HepG2 (cell line): Measurements from ENCODE around the gene SMARCD1. TPM values are rescaled to one million over a fixed set of nuclear protein-coding genes. Genes with fewer than 3 reads are reported as not detected.

Source experiments
- AKAP8 ChIP-seq: sonication (generic); formaldehyde crosslinking; IDR thresholded peaks from 2 replicates; pipeline ENCODE4 v1.5.1; 2020; ENCODE audit warnings: mild to moderate bottlenecking, missing genetic modification reagents
- BCL3 ChIP-seq: sonication (generic); formaldehyde crosslinking; IDR thresholded peaks from 2 replicates; pipeline ENCODE4 v1.5.1; 2020; ENCODE audit warnings: mild to moderate bottlenecking, missing genetic modification reagents, moderate library complexity
- BHLHE40 ChIP-seq: IDR thresholded peaks from 2 replicates; pipeline ENCODE4 v1.6.1; 2011; ENCODE audit warnings: low read length, improper control_type of control experiment
- BRD4 ChIP-seq: sonication (generic); formaldehyde crosslinking; IDR thresholded peaks from 2 replicates; pipeline ENCODE4 v1.4.0; 2020; ENCODE audit warnings: missing genetic modification reagents
- CAMTA2 ChIP-seq: sonication (generic); formaldehyde crosslinking; IDR thresholded peaks from 2 replicates; pipeline ENCODE4 v1.4.0; 2020; ENCODE audit warnings: mild to moderate bottlenecking, missing genetic modification reagents, borderline replicate concordance
- CBX5 ChIP-seq: sonication (generic); formaldehyde crosslinking; IDR thresholded peaks from 2 replicates; pipeline ENCODE4 v1.4.0; 2020; ENCODE audit warnings: missing genetic modification reagents, borderline replicate concordance
- DR1 ChIP-seq: sonication (generic); formaldehyde crosslinking; IDR thresholded peaks from 2 replicates; pipeline ENCODE4 v1.8.0; 2021; ENCODE audit warnings: mild to moderate bottlenecking, missing genetic modification reagents, inconsistent platforms
- GTF3A ChIP-seq: sonication (generic); formaldehyde crosslinking; conservative IDR thresholded peaks from 2 replicates; pipeline ENCODE4 v1.4.0; 2020; ENCODE audit warnings: mild to moderate bottlenecking, missing genetic modification reagents
- HMG20A ChIP-seq: IDR thresholded peaks from 2 replicates; pipeline ENCODE4 v1.6.1; 2016; ENCODE audit warnings: borderline replicate concordance
- HOXA5 ChIP-seq: sonication (generic); formaldehyde crosslinking; IDR thresholded peaks from 2 replicates; pipeline ENCODE4 v1.4.0; 2020; ENCODE audit warnings: missing genetic modification reagents
- MAFK ChIP-seq, 2 experiments: IDR thresholded peaks in 1 of 2; conservative IDR thresholded peaks in 1 of 2; 2 replicates each; pipeline ENCODE4 v1.6.1; 2011; ENCODE audit warnings: improper control_type of control experiment in 2 of 2, low read length in 2 of 2
- RARG ChIP-seq: sonication (generic); formaldehyde crosslinking; IDR thresholded peaks from 2 replicates; pipeline ENCODE4 v1.4.0; 2020; ENCODE audit warnings: low read depth, mild to moderate bottlenecking, missing genetic modification reagents
- RELA ChIP-seq: sonication (generic); formaldehyde crosslinking; IDR thresholded peaks from 2 replicates; pipeline ENCODE4 v1.4.0; 2020; ENCODE audit warnings: missing genetic modification reagents
- REXO4 ChIP-seq: sonication (generic); formaldehyde crosslinking; IDR thresholded peaks from 2 replicates; pipeline ENCODE4 v1.8.0; 2022; ENCODE audit warnings: missing genetic modification reagents, mild to moderate bottlenecking, borderline replicate concordance
- RXRB ChIP-seq: IDR thresholded peaks from 2 replicates; pipeline ENCODE4 v1.6.1; 2016; ENCODE audit warnings: borderline replicate concordance, missing genetic modification reagents, missing compliant biosample characterization
- SMAD1 ChIP-seq: sonication (generic); formaldehyde crosslinking; IDR thresholded peaks from 2 replicates; pipeline ENCODE4 v1.4.0; 2020; ENCODE audit warnings: missing genetic modification reagents, low read depth, mild to moderate bottlenecking, borderline replicate concordance
- SNAPC2 ChIP-seq: sonication (generic); formaldehyde crosslinking; IDR thresholded peaks from 2 replicates; pipeline ENCODE4 v1.8.1; 2022; ENCODE audit warnings: mild to moderate bottlenecking, missing genetic modification reagents
- SOX13 ChIP-seq, 3 experiments: fragments of 450-650 bp in 1 of 3; sonication (generic) in 1 of 3; formaldehyde crosslinking in 1 of 3; IDR thresholded peaks in 2 of 3; conservative IDR thresholded peaks in 1 of 3; 2 replicates each; pipeline versions ENCODE4 v1.5.0 to v1.6.1; 2016 to 2020; ENCODE audit warnings: antibody characterized with exemption in 1 of 3, mild to moderate bottlenecking in 1 of 3, missing compliant biosample characterization in 1 of 3, missing genetic modification reagents in 1 of 3, moderate library complexity in 1 of 3
- SOX6 ChIP-seq, 2 experiments: fragments of 450-650 bp in 1 of 2; sonication (generic) in 1 of 2; formaldehyde crosslinking in 1 of 2; IDR thresholded peaks; 2 replicates each; pipeline versions ENCODE4 v1.4.0 to v1.6.1; 2017 to 2020; ENCODE audit warnings: antibody characterized with exemption in 1 of 2, mild to moderate bottlenecking in 1 of 2, missing genetic modification reagents in 1 of 2
- SRF ChIP-seq: IDR thresholded peaks from 2 replicates; pipeline ENCODE4 v1.6.1; 2011; ENCODE audit warnings: mild to moderate bottlenecking, low read depth, low read length, moderate library complexity
- ZNF143 ChIP-seq: sonication (generic); formaldehyde crosslinking; IDR thresholded peaks from 2 replicates; pipeline ENCODE4 v1.4.0; 2020; ENCODE audit warnings: missing genetic modification reagents
- ZNF3 ChIP-seq: IDR thresholded peaks from 2 replicates; pipeline ENCODE4 v1.7.0; 2017; ENCODE audit warnings: inconsistent platforms
- ZNF616 ChIP-seq: sonication (generic); formaldehyde crosslinking; IDR thresholded peaks from 2 replicates; pipeline ENCODE4 v1.5.0; 2020; ENCODE audit warnings: low read depth, mild to moderate bottlenecking, missing genetic modification reagents
- ZNF629 ChIP-seq: sonication (generic); formaldehyde crosslinking; conservative IDR thresholded peaks from 2 replicates; pipeline ENCODE4 v1.5.0; 2020; ENCODE audit warnings: missing genetic modification reagents
- ZNF747 ChIP-seq: sonication (generic); formaldehyde crosslinking; IDR thresholded peaks from 2 replicates; pipeline ENCODE4 v1.8.1; 2023; ENCODE audit warnings: missing genetic modification reagents, mild to moderate bottlenecking, borderline replicate concordance
- ZNF772 ChIP-seq: sonication (generic); formaldehyde crosslinking; IDR thresholded peaks from 2 replicates; pipeline ENCODE4 v1.5.0; 2020; ENCODE audit warnings: mild to moderate bottlenecking, missing genetic modification reagents
- ZSCAN21 ChIP-seq: sonication (generic); formaldehyde crosslinking; IDR thresholded peaks from 2 replicates; pipeline ENCODE4 v1.8.0; 2022; ENCODE audit warnings: mild to moderate bottlenecking, missing genetic modification reagents, moderate library complexity, borderline replicate concordance
- ZUFSP ChIP-seq: sonication (generic); formaldehyde crosslinking; IDR thresholded peaks from 2 replicates; pipeline ENCODE4 v1.9.0; 2021; ENCODE audit warnings: missing genetic modification reagents, mild to moderate bottlenecking, borderline replicate concordance
- polyA plus RNA-seq, 8 experiments: library from polyadenylated mRNA; depleted of rRNA in 3 of 8; stranded (reverse) in 7 of 8; unstranded in 1 of 8; fragments of >200 nt; fragmentation: Illumina TruSeq in 4 of 8; extraction: Trizol in 4 of 8; gene quantifications; 2 replicates each; pipeline versions ENCODE4 v1.2.1 to v1.2.3, GENCODE V29; 2011 to 2016; ENCODE audit warnings: low read depth in 4 of 8, missing spikeins in 1 of 8, mixed read lengths in 1 of 8; ENCODE audit not compliant: insufficient read depth in 1 of 8
- total RNA-seq, 5 experiments: library from RNA; depleted of rRNA; stranded (reverse); fragments of >200 nt; fragmentation: Illumina TruSeq; extraction: Trizol; gene quantifications; 2 replicates each; pipeline ENCODE4 v1.2.3, GENCODE V29; 2016; ENCODE audit warnings: low read depth in 1 of 5

SMARCD1 gene
- total and polyA plus RNA-seq, 2 of the 13 experiments (the other 11 are each of a cell fraction or from before 2014, with no cell fraction given): 51.7 to 54.6 TPM

DNA sequence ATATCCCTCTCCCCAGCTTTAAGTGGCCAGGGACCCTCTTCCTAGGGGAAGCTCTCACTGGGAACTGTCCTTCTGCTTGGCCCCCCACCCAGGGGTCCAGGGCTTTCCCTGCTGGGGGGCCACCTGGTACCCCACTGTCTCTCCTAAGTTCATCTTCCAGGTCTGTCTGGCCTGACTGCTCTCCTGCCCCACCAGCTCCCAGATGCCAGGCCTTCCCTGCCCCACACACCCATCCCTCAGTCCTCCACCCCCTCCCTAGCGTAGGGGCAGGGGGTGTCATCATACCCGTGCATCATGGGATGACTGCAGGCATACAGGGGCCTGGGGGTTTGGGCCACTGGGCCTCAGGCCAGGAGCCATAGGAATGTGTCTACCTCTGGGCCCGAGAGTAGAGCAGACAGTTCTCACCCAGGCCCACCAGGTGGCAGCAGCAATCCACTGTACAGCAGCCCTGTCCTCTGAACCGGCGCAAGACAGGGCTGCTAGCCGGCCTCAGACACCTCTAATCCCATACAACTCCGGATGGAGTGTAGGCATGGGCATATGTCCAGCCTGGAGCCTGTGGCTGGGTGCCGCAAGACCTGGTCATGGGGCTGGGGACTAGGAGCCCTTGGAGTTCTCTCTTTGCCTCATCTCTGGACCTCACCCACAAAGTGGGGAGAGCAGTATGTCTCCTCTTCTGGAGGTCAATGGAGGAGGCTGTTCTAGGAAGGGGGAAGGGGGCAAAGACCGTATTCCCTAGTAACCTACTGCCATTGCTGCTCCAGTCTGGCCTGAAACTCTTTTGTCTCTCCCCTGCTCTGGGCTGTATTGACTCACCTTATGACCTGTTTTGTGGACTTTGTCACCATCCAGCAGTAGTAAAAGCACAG, 10.0 kb upstream of the SMARCD1 start (continued):
- TF ChIP-seq HOXA5 (CRISPR knock-in tag): peak; percentile 56; the same call in 1 of the 2 replicates
- no peak for TF ChIP-seq ZNF3 (CRISPR knock-in tag)
- no peak for TF ChIP-seq ZNF616 (CRISPR knock-in tag)
- TF ChIP-seq MAFK (conservative IDR thresholded peaks at IDR 0.05 in 1 of 2, IDR thresholded peaks at IDR 0.05 in 1 of 2; ENCODE audit: low read length in 2 of 2): 0 out of 4 replicates have a peak, but pooled peaks of 1 of the 2 experiments have one; percentile 5
- TF ChIP-seq SNAPC2: no peak
- TF ChIP-seq RELA: no peak
- TF ChIP-seq BHLHE40: no peak
- no peak for TF ChIP-seq REXO4 (CRISPR knock-in tag)
- TF ChIP-seq BCL3: no peak
- no peak for TF ChIP-seq SRF
- peak; percentile 53; the same call in 1 of the 2 replicates for TF ChIP-seq CBX5 (CRISPR knock-in tag)
- TF ChIP-seq ZUFSP (CRISPR knock-in tag): no peak
- no peak for TF ChIP-seq BRD4 (CRISPR knock-in tag)
- TF ChIP-seq ZNF143: no peak
- 0 out of 2 replicates have a peak, but pooled peaks have one; percentile 35 for TF ChIP-seq AKAP8 (CRISPR knock-in tag)
- TF ChIP-seq SOX6 (IDR thresholded peaks at IDR 0.05): no peak
- TF ChIP-seq SOX6 (CRISPR knock-in tag; IDR thresholded peaks at IDR 0.05): peak; percentile 46
- no peak for TF ChIP-seq ZNF629 (CRISPR knock-in tag)
- no peak for TF ChIP-seq DR1 (CRISPR knock-in tag)
- TF ChIP-seq GTF3A (CRISPR knock-in tag): no peak
- TF ChIP-seq RXRB (CRISPR knock-in tag): no peak; the same call in 1 of the 2 replicates
- no peak for TF ChIP-seq RARG (CRISPR knock-in tag)
- no peak for TF ChIP-seq ZNF772
- TF ChIP-seq SOX13 (IDR thresholded peaks at IDR 0.05): no peak
- TF ChIP-seq SOX13 (CRISPR knock-in tag; conservative IDR thresholded peaks at IDR 0.05 in 1 of 2, IDR thresholded peaks at IDR 0.05 in 1 of 2): peak in 1 of 2 experiments; percentile 9; a peak in 1 of 4 replicates
- peak; percentile 59; the same call in 1 of the 2 replicates for TF ChIP-seq ZSCAN21 (CRISPR knock-in tag)
- peak; percentile 44; the same call in 1 of the 2 replicates for TF ChIP-seq SMAD1 (CRISPR knock-in tag)
- 0 out of 2 replicates have a peak, but pooled peaks have one; percentile 46 for TF ChIP-seq HMG20A (CRISPR knock-in tag)
- no peak for TF ChIP-seq ZNF747 (CRISPR knock-in tag)
- no peak for TF ChIP-seq CAMTA2 (CRISPR knock-in tag)
